T-helper 1 cell treated with Interleukin-12 subunit alpha and Interleukin-12 subunit beta and Interleukin-4 antibody, amounts not matched to agents 30 ng/mL and 1 ng/mL, for 36 hours (primary cell): ENCODE measurements around the gene RADIL. TPM values are rescaled to one million over a fixed set of nuclear protein-coding genes. Genes with fewer than 3 reads are reported as not detected.

Experiments
- intact Hi-C: fragments of 100-400 bp; cut with micrococcal nuclease; formaldehyde crosslinking; loops from one replicate; pipeline ENCODE4 v1.15.1; 2024
- total RNA-seq: library from RNA; stranded (reverse); gene quantifications from 2 replicates; pipeline ENCODE4 v1.2.3, GENCODE V29; 2022

Gene RADIL
- total RNA-seq, 1 donor from 2014 or later, result 0.15 TPM

- intact Hi-C loops, result no loop called here
Observed at GRCh38 chr7:4759211-4759610, 124.3 kb downstream of the RADIL start.

- intact Hi-C loops, result no loop called here
Observed at GRCh38 chr7:4758791-4759190, 124.7 kb downstream of the RADIL start.

- intact Hi-C loops, result no loop called here
Observed at GRCh38 chr7:4758111-4758510, 125.4 kb downstream of the RADIL start.

GRCh38 chr7:4755045-4755444, 128.5 kb downstream of the RADIL start:
- intact Hi-C loops, result loop anchor here (2.0 kb wide), 1 partner anchor 30 kb away; no protein-coding TSS in a partner anchor

GRCh38 chr7:4754433-4755010, 129.0 kb downstream of the RADIL start:
- intact Hi-C loops, result loop anchor here (1.0 to 2.0 kb wide), 5 partner anchors 8 to 143 kb away; no protein-coding TSS in a partner anchor

GRCh38 chr7:4753598-4754432, 129.7 kb downstream of the RADIL start:
- intact Hi-C loops, result loop anchor here (1.0 to 2.0 kb wide), 6 partner anchors 8 to 143 kb away; no protein-coding TSS in a partner anchor

- intact Hi-C loops, result no loop called here
Observed at GRCh38 chr7:4751398-4751947, 132.0 kb downstream of the RADIL start.

GRCh38 chr7:4749798-4750197, 133.7 kb downstream of the RADIL start:
- intact Hi-C loops, result loop anchor here (5.0 kb wide), 1 partner anchor 298 kb away; the partner anchor contains the start of gene RBAK

GRCh38 chr7:4749363-4749762, 134.2 kb downstream of the RADIL start:
- intact Hi-C loops, result loop anchor here (5.0 kb wide), 1 partner anchor 298 kb away; the partner anchor contains the start of gene RBAK

Other genes starting within 250 kb of the RADIL start
- gene FOXK1, start 201.4 kb downstream of the RADIL start, total RNA-seq, result 38.3 and 39.5 TPM in 2 replicates
- gene AP5Z1, start 108.1 kb downstream of the RADIL start, total RNA-seq, result 82.3 and 86.1 TPM in 2 replicates
- not detected in 2 replicates for gene PAPOLB, start 21.7 kb downstream of the RADIL start, total RNA-seq
- not detected in 2 replicates for gene MMD2, start 75.5 kb upstream of the RADIL start, total RNA-seq
- gene RBAK, start 162.1 kb upstream of the RADIL start, total RNA-seq, result 14.3 and 14.4 TPM in 2 replicates